K562 (cell line): ENCODE measurements around the gene NEK2. TPM values are rescaled to one million over a fixed set of nuclear protein-coding genes. Genes with fewer than 3 reads are reported as not detected.

Source experiments
- CTCFL ChIP-seq: IDR thresholded peaks from 2 replicates; pipeline ENCODE4 v1.6.1; 2011; ENCODE audit warnings: borderline replicate concordance, low read depth, mild to moderate bottlenecking, moderate library complexity, low read length; ENCODE audit not compliant: insufficient read depth, poor library complexity, severe bottlenecking
- CUX1 ChIP-seq: fragments of 200-800 bp; sonication (Bioruptor generic); IDR thresholded peaks from 2 replicates; pipeline ENCODE4 v1.6.1; 2016; ENCODE audit warnings: missing genetic modification characterization, missing compliant biosample characterization
- ELF1 ChIP-seq: fragments of 200-800 bp; sonication (Bioruptor generic); IDR thresholded peaks from 2 replicates; pipeline ENCODE4 v1.6.1; 2016; ENCODE audit warnings: missing genetic modification characterization, missing compliant biosample characterization
- EP300 ChIP-seq: IDR thresholded peaks from 2 replicates; pipeline ENCODE4 v1.6.1; 2012; ENCODE audit warnings: low read length, improper control_type of control experiment
- MLLT1 ChIP-seq, 2 experiments: fragments of 450-650 bp; IDR thresholded peaks; 2 replicates each; pipeline ENCODE4 v1.6.1; 2016
- SMC3 ChIP-seq: conservative IDR thresholded peaks from 2 replicates; pipeline ENCODE4 v1.6.1; 2011; ENCODE audit warnings: low read depth, low read length, improper control_type of control experiment; ENCODE audit not compliant: insufficient read depth
- ZC3H11A ChIP-seq: IDR thresholded peaks from 2 replicates; pipeline ENCODE4 v1.6.1; 2012; ENCODE audit warnings: low read depth, low read length, improper control_type of control experiment
- ZNF24 ChIP-seq: fragments of 450-650 bp; IDR thresholded peaks from 2 replicates; pipeline ENCODE4 v1.6.1; 2016
- ZNF76 ChIP-seq: fragments of 250-450 bp; sonication (Bioruptor Pico); IDR thresholded peaks from 2 replicates; pipeline ENCODE4 v1.4.0; 2020; ENCODE audit warnings: mild to moderate bottlenecking, moderate library complexity, borderline replicate concordance
- polyA plus RNA-seq, 8 experiments: library from polyadenylated mRNA; depleted of rRNA in 4 of 8; stranded (reverse) in 5 of 8; unstranded in 3 of 8; fragments of >200 nt; fragmentation: Nextera tagmentation in 2 of 8; fragmentation: Illumina TruSeq in 1 of 8; extraction: Ambion mirVana in 2 of 8; extraction: Trizol in 1 of 8; gene quantifications; 2 replicates each; pipeline versions ENCODE4 v1.2.1 to v1.2.3, GENCODE V29; 2011 to 2014; ENCODE audit warnings: inconsistent platforms in 1 of 8, missing spikeins in 1 of 8
- total RNA-seq, 7 experiments: library from RNA; depleted of rRNA in 6 of 7; stranded (reverse); fragments of >200 nt in 6 of 7; fragmentation: Illumina TruSeq in 2 of 7; extraction: Trizol in 2 of 7; gene quantifications; 2 replicates each; pipeline versions ENCODE4 v1.2.1 to v1.2.3, GENCODE V29; 2011 to 2021; ENCODE audit warnings: low replicate concordance in 1 of 7
- TF ChIP-seq, protein P1 (sequence below): fragments of 250-450 bp; sonication (Bioruptor Pico); IDR thresholded peaks from 2 replicates; pipeline ENCODE4 v1.5.0; 2021
- TF ChIP-seq, protein P2 (sequence below): fragments of 450-650 bp; conservative IDR thresholded peaks from 2 replicates; pipeline ENCODE4 v1.6.1; 2016; ENCODE audit warnings: missing genetic modification characterization, low read depth, mild to moderate bottlenecking, control low read depth, missing compliant biosample characterization

Gene NEK2
- total and polyA plus RNA-seq, 9 of the 15 experiments (the other 6 are each of a cell fraction or from before 2014, with no cell fraction given): 30.0 to 74.7 (median 66.4) TPM

GRCh38 chr1:211654838-211655787 lies 20.3 kb downstream of the NEK2 start (continued):
- no peak for TF ChIP-seq CUX1 (CRISPR knock-in tag)
- TF ChIP-seq EP300: peak; percentile 29; the same call in 1 of the 2 replicates
- TF ChIP-seq CTCFL: peak; percentile 43
- TF ChIP-seq, protein P1, sequence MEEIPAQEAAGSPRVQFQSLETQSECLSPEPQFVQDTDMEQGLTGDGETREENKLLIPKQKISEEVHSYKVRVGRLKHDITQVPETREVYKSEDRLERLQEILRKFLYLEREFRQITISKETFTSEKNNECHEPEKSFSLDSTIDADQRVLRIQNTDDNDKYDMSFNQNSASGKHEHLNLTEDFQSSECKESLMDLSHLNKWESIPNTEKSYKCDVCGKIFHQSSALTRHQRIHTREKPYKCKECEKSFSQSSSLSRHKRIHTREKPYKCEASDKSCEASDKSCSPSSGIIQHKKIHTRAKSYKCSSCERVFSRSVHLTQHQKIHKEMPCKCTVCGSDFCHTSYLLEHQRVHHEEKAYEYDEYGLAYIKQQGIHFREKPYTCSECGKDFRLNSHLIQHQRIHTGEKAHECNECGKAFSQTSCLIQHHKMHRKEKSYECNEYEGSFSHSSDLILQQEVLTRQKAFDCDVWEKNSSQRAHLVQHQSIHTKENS (CRISPR knock-in tag): no peak
- TF ChIP-seq ZC3H11A: peak; percentile 49; the same call in 1 of the 2 replicates
- TF ChIP-seq ELF1 (tag): no peak
- TF ChIP-seq SMC3: peak; percentile 100
- TF ChIP-seq, protein P2, sequence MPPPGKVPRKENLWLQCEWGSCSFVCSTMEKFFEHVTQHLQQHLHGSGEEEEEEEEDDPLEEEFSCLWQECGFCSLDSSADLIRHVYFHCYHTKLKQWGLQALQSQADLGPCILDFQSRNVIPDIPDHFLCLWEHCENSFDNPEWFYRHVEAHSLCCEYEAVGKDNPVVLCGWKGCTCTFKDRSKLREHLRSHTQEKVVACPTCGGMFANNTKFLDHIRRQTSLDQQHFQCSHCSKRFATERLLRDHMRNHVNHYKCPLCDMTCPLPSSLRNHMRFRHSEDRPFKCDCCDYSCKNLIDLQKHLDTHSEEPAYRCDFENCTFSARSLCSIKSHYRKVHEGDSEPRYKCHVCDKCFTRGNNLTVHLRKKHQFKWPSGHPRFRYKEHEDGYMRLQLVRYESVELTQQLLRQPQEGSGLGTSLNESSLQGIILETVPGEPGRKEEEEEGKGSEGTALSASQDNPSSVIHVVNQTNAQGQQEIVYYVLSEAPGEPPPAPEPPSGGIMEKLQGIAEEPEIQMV (tag): no peak
- 0 out of 4 replicates have a peak, but pooled peaks of 1 of the 2 experiments have one; percentile 23 for TF ChIP-seq MLLT1 (IDR thresholded peaks at IDR 0.05)
- peak; percentile 45; the same call in 1 of the 2 replicates for TF ChIP-seq ZNF24
- no peak for TF ChIP-seq ZNF76 (CRISPR knock-in tag)
